Ovary (tissue), 9 donors: Measurements from ENCODE around the gene TANC1. TPM values are rescaled to one million over a fixed set of nuclear protein-coding genes. Genes with fewer than 3 reads are reported as not detected.

Experiments
- DNase-seq, 5 donors: peaks; one replicate each; pipeline ENCODE4 v3.0.0-alpha.2; 2019 to 2020
- H3K27ac ChIP-seq, 2 donors: fragments of 200-600 bp; one replicate each; pipeline versions ENCODE4 v1.5.1 to v1.8.0; 2019 to 2022
- H3K27me3 ChIP-seq: fragments of 200-600 bp; one replicate; pipeline ENCODE4 v1.8.0; 2022
- H3K36me3 ChIP-seq: fragments of 200-600 bp; sonication (generic); one replicate; pipeline ENCODE4 v1.5.1; 2019
- H3K4me1 ChIP-seq: one replicate; pipeline ENCODE4 v1.8.1; 2013; ENCODE audit warnings: mild to moderate bottlenecking, moderate library complexity; ENCODE audit not compliant: insufficient read depth
- H3K4me3 ChIP-seq: fragments of 200-600 bp; sonication (generic); one replicate; pipeline ENCODE4 v1.5.1; 2017
- H3K9me3 ChIP-seq, 2 donors: fragments of 200-600 bp in 1 of 2; sonication (generic) in 1 of 2; one replicate each; pipeline versions ENCODE4 v1.5.1 to v1.8.1; 2013 to 2019; ENCODE audit warnings: mild to moderate bottlenecking in 1 of 2, moderate library complexity in 1 of 2
- EP300 ChIP-seq: sonication (generic); formaldehyde crosslinking; IDR thresholded peaks from one replicate; pipeline ENCODE4 v1.6.1; 2017; ENCODE audit warnings: antibody characterized with exemption
- POLR2A ChIP-seq: fragments of 450-650 bp; IDR thresholded peaks from one replicate; pipeline ENCODE4 v1.6.1; 2017; ENCODE audit warnings: antibody characterized with exemption, mild to moderate bottlenecking, moderate library complexity
- WGBS, 3 donors: extraction: QIAGEN DNeasy Blood & Tissue Kit in 1 of 3; methylation state at CpG; one replicate each; pipeline versions ENCODE4 v1.1.5 to v1.1.7; 2013 to 2017; 5-methylcytosine and 5-hydroxymethylcytosine counted together
- intact Hi-C, 4 donors: fragments of 100-400 bp; cut with DNase I; formaldehyde crosslinking; loops; one replicate each; pipeline versions ENCODE4 v1.11.0 to v1.15.1; 2022 to 2023
- polyA plus RNA-seq, 2 donors: library from polyadenylated mRNA; stranded (reverse); fragments of 200-250 nt in 1 of 2; fragments of 350-450 nt in 1 of 2; fragmentation: Illumina TruSeq in 1 of 2; extraction: RNeasy Lipid Tissue Mini Kit (QIAGEN cat#74804) in 1 of 2; gene quantifications; one replicate each; pipeline ENCODE4 v1.2.3, GENCODE V29; 2013 to 2014
- total RNA-seq, 7 donors: library from RNA; depleted of rRNA in 2 of 7; stranded (reverse); fragments of >200 nt in 2 of 7; fragmentation: NEBNext Ultra II Directional in 3 of 7; extraction: Animal tissue kit (Norgen Biotek cat#: 25700) in 3 of 7; gene quantifications; one replicate each; pipeline versions ENCODE4 v1.1.0 to v1.2.4, GENCODE V29; 2016 to 2023
- TF ChIP-seq, protein P1 (sequence below), 3 donors: fragments of 450-650 bp in 2 of 3; fragments of 200-600 bp in 1 of 3; IDR thresholded peaks; one replicate each; pipeline versions ENCODE4 v1.5.1 to v1.8.0; 2016 to 2022; ENCODE audit warnings: antibody characterized with exemption in 3 of 3, mild to moderate bottlenecking in 1 of 3
- donor health status: DM: no; HTN: no; CAD: no; lungs with moderate emphysema.
- donor health status: DM: no; HTN: no; CAD: no.
- donor health status: Bipolar disorder and iron deficiency.
- donor health status: DM: yes; HTN: yes; CAD: no.
- donor health status: DM: no; HTN: no; CAD: no.
- donor health status: DM: yes; HTN: yes; CAD: no.

Gene TANC1
- total and polyA plus RNA-seq, 9 donors = 12.2 to 39.2 (median 25.8) TPM

DNA sequence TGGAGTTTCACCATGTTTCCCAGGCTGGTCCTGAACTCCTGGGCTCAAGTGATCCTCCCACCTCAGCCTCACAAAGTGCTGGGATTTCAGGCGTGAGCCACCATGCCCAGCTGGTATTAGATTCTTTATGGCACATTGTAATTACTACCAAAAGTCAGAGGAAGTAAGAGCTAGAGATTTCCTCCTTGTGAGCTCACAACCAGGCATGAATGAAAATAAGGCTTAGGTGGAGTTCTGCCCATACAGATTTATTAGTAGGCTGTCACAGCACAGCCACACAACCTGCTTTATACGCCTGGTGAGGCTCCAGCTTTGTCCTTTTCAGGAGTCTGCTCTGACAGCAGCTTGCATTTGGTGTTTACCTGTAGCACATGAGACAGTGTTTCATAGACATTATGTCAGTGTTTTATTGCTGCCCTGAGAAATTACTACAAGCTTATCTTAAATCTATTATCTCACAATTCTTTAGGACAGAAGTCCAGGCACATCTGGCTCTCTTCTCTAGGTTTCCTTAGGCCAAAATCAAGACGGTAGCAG is 156.6 kb downstream of the TANC1 start:
- H3K27ac ChIP-seq = no peak overlapping the region

DNA sequence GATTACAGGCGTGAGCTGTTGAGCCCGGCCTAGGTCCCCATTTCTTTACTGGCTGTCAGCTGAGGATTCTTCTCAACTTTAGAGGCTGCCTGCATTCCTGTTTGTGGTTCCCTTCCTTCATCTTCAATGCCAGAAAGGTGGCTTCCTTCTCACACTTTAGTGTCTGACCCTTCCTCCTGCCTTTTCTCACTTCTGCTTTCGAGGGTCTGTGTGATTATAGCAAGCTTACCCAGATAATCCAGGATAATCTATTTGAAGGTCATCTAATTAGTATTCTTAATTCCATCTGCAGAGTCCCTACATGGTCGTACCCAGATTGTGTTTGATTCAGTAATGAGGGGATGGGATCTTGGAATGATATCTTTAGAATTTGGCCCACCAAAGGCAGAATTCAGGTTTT is 157.4 kb downstream of the TANC1 start:
- intact Hi-C loops = loop anchor here in 1 of 4 donors (10.0 kb wide), 1 partner anchor 1111 kb away; no protein-coding TSS in a partner anchor
- no peaks in the 10 kb centered on the region for H3K36me3 ChIP-seq
- peaks cover 3% of the 10 kb centered on the region for H3K4me1 ChIP-seq
- no peaks in the 10 kb centered on the region for H3K9me3 ChIP-seq
- no peak for DNase-seq
- H3K27ac ChIP-seq = no peak overlapping the region
- WGBS, 3 donors = 96 to 97% (median 97%) methylated on average over 4 of the region's 4 CpGs
- no peaks in the 10 kb centered on the region for H3K27me3 ChIP-seq
- TF ChIP-seq EP300 = no peak
- TF ChIP-seq POLR2A = no peak
- TF ChIP-seq, protein P1, sequence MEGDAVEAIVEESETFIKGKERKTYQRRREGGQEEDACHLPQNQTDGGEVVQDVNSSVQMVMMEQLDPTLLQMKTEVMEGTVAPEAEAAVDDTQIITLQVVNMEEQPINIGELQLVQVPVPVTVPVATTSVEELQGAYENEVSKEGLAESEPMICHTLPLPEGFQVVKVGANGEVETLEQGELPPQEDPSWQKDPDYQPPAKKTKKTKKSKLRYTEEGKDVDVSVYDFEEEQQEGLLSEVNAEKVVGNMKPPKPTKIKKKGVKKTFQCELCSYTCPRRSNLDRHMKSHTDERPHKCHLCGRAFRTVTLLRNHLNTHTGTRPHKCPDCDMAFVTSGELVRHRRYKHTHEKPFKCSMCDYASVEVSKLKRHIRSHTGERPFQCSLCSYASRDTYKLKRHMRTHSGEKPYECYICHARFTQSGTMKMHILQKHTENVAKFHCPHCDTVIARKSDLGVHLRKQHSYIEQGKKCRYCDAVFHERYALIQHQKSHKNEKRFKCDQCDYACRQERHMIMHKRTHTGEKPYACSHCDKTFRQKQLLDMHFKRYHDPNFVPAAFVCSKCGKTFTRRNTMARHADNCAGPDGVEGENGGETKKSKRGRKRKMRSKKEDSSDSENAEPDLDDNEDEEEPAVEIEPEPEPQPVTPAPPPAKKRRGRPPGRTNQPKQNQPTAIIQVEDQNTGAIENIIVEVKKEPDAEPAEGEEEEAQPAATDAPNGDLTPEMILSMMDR (IDR thresholded peaks at IDR 0.05) = no peak
- no peak overlapping the region for H3K4me3 ChIP-seq

More for the DNA sequence above, 156.6 kb downstream of the TANC1 start:
- no peak for DNase-seq
- Histone ChIP-seq H3K27me3 (no peaks in the 10 kb centered on the region), H3K36me3 (no peaks in the 10 kb centered on the region), H3K4me1 (peaks cover 3% of the 10 kb centered on the region), H3K4me3 (no peak overlapping the region), H3K9me3 (no peaks in the 10 kb centered on the region)
- 74 to 80% (median 75%) methylated on average over 3 of the region's 3 CpGs for WGBS, 3 donors
- intact Hi-C loops = loop anchor here in 2 of 4 donors (5.0 to 10.0 kb wide), 2 partner anchors 223 to 1110 kb away; no protein-coding TSS in a partner anchor
- TF ChIP-seq EP300 (no peak), POLR2A (no peak)
- TF ChIP-seq, protein P1 (IDR thresholded peaks at IDR 0.05) = no peak

DNA sequence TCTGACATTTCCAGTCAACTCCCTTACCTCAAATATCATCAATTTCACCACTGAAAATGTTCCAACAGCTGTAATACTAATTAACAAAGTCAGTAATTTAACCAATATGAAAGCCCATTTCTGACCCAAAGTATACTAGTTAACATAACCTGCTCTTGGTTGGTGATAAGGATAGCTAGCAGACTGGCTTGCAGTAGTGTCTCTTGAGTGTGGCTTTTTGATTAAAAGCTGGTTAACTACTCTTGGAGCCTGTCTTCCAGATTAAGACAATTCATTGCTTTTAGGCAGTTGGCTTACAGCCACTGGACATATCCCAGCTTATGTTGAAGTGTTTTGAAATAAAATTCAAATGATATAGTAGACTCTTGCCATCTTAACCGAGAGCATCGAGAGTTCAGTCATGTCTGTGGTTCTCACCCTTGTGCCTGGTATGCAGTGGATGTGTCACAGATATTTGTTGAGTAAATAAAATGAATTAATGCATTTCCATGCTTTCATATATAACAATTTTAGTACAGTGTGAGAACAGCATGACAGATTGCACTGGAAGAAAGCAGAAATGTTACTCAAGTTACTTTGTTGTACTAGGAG is 158.1 kb downstream of the TANC1 start:
- Histone ChIP-seq H3K27ac (no peak overlapping the region), H3K4me1 (peaks cover 3% of the 10 kb centered on the region), H3K9me3 (no peaks in the 10 kb centered on the region), H3K27me3 (no peaks in the 10 kb centered on the region), H3K36me3 (no peaks in the 10 kb centered on the region), H3K4me3 (no peak overlapping the region)
- DNase-seq = no peak
- TF ChIP-seq EP300 = no peak
- TF ChIP-seq POLR2A = no peak
- TF ChIP-seq, protein P1 (IDR thresholded peaks at IDR 0.05) = no peak
- intact Hi-C loops = loop anchor here in 1 of 4 donors (10.0 kb wide), 1 partner anchor 1112 kb away; no protein-coding TSS in a partner anchor
- 67 to 75% (median 68%) methylated on average over 2 of the region's 2 CpGs for WGBS, 3 donors

DNA sequence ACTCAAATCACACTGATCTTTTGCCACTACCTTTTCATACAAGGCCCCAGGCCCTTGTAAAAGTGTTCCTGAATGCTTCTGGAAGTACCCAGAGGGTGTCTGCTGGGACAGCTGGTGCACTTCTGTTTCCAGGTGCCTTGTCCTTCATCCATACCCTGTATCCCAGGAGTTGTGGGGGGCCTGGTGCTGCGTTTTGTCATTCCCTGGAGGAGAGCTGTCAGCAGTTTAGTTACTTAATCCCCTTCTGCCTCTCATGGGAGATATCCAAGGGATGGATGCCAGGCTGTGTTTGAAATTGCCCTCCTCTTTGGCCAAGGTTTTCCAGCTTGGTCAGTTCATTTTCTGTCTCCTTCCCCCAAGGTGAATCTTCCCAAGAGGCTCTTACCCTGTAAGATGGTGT is 159.8 kb downstream of the TANC1 start:
- H3K4me3 ChIP-seq = no peak overlapping the region
- TF ChIP-seq, protein P1 (IDR thresholded peaks at IDR 0.05) = no peak
- TF ChIP-seq POLR2A (no peak), EP300 (no peak)
- H3K36me3 ChIP-seq = no peaks in the 10 kb centered on the region
- H3K27ac ChIP-seq = no peak overlapping the region
- peaks cover 5% of the 10 kb centered on the region for H3K4me1 ChIP-seq
- no peaks in the 10 kb centered on the region for H3K9me3 ChIP-seq
- intact Hi-C loops = loop anchor here in 1 of 4 donors (10.0 kb wide), 1 partner anchor 1113 kb away; no protein-coding TSS in a partner anchor
- H3K27me3 ChIP-seq = no peaks in the 10 kb centered on the region
- DNase-seq = no peak
- 75 to 91% (median 77%) methylated on average over 1 of the region's 1 CpG for WGBS, 3 donors
